Sigmoid colon (tissue), 4 donors: ENCODE results near the gene XIST.

ENCODE experiments used
- CTCF ChIP-seq, 4 experiments: fragments of 450-650 bp in 3 of 4; fragments of 200-600 bp in 1 of 4; IDR thresholded peaks; one replicate each; pipeline ENCODE4 v1.5.1; 2016 to 2019; ENCODE audit warnings: antibody characterized with exemption in 4 of 4, mild to moderate bottlenecking in 3 of 4, moderate library complexity in 2 of 4
- EP300 ChIP-seq, 4 donors: sonication (generic); formaldehyde crosslinking; IDR thresholded peaks; one replicate each; pipeline ENCODE4 v1.6.1; 2017; ENCODE audit warnings: antibody characterized with exemption in 4 of 4
- POLR2A ChIP-seq, 2 donors: fragments of 450-650 bp; IDR thresholded peaks; one replicate each; pipeline ENCODE4 v1.6.1; 2016; ENCODE audit warnings: antibody characterized with exemption in 2 of 2, mild to moderate bottlenecking in 2 of 2, moderate library complexity in 2 of 2

- TF ChIP-seq EP300 (IDR thresholded peaks at IDR 0.05) (no peak), CTCF (IDR thresholded peaks at IDR 0.05) (no peak), POLR2A (IDR thresholded peaks at IDR 0.05) (no peak)
Observed at GRCh38 chrX:73828080-73828720, 24.3 kb downstream of the XIST start.
